Activated T-cell treated with anti-CD3 and anti-CD28 coated beads for 48 hours (primary cell): ENCODE results near the gene SUGCT.

Experiments used
- DNase-seq: peaks from one replicate; pipeline ENCODE4 v3.0.0-alpha.2; 2020; ENCODE audit warnings: low read depth

The SUGCT gene

DNA sequence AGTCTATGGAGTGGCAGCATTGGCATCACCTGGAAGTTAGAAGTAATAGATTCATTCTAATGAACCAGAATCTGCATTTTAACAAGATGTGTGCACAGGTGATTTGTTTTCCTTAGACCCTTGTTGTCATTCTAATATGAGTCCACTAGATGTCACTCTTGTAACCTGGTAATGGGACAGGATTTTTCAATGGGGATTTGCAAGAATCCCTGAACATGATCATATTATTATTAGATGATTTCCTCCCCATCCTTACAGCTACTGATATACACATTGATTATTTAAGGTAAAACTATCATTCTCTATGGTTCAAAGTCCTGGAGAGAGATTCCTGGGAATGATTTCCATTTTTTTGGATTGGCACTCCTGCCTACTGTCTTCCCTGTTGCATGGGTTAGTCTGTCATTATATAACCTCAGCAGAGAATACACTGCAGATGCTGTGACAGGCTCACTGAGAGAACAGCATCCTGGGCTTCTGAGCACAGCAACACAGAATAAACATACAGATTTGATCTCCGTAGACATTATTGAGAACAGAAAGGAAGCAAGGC is 194.9 kb downstream of the SUGCT start:
- no peak for DNase-seq

DNA sequence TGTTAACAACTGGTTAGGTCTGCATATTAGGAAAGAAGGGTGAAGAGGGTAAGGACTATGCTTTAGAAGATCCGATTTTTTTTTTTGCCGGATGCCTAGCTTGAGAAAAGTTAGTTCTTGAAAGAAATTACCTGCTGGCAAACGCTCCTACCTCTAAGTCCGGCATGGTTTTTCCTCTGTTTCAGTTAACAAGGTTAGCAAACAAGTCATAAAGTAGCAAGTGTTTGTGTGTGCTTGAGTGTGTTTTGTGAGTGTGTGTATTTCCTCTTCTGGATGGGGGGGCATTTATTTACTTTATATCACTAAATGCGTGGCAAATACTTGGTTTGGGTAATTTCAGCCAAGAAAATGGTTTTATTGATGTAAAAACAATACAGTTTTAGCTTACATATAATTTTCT is 195.6 kb downstream of the SUGCT start:
- DNase-seq = no peak

DNA sequence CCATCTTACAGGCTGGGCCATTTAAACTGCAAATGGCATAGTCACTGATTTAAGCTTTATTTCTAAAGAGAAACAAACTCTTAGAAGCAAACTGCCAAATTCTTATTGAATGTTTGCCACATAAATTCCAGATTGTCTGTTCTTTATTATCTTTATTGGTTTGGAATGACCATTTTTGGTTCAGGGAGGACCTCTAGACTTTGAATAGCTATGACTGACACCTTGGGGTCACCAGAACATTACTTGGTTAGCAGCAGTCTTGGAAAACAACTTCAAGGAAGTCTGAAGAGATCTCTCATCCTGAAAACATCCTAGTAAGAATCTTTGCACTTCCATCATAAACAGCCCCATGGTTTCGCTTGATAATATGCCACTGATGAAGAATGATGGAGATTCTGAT is 197.1 kb downstream of the SUGCT start:
- DNase-seq = no peak

DNA sequence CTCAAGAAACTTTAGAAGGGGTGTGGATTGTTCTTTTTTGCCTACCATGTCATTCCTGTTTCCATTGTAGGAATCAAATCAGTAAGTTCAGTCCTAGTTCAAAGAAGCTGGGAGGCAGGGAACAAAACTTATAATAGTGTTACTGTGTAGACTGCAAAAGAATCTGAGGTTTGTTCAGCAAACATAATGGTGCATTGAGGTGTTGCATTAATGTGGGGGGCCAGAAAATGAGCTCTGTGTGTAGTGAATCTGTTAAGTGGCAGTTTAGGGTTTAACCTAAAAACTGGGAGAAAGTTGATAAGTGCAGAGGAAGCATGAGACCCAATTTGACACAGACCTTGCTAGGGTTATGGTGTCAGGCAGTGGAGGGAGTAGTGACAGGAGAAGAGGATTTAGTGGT is 197.7 kb downstream of the SUGCT start:
- DNase-seq = no peak

DNA sequence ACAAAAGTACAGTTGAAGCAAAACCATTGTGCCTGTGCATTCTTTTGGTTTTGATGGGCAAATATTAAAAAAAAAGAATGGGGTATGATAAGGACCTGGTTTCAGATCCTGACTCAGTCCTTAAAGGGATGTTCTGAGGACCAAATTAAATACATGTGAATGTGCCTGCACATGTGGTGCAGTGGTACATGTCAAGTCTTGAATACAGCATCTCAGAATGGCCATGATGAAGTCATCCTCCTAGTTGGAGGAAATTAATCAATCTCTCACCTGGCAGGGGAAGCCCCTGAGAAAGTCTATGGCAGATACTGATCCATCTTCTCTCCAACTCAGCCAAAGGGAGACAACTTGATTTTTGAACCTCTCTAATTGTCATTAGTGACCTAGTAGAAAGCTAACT is 207.0 kb downstream of the SUGCT start:
- no peak for DNase-seq

DNA sequence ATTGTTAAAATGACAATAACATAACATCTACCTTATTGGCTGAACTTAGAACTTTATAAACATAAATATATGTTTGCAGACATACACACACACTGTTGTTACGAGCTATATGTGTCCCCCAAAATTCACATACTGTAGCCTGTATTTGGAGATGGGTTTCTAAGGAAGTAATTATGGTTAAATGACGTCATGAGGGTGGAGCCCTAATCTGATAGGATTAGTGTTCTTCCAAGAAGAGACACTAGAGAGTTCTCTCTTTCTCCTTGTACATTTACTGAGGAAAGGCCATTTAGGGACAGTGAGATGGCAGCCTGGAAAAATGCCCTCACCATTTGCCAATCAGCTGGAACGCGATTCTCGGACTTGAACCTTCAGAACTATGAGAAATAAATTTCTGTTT is 211.7 kb downstream of the SUGCT start:
- DNase-seq = no peak

DNA sequence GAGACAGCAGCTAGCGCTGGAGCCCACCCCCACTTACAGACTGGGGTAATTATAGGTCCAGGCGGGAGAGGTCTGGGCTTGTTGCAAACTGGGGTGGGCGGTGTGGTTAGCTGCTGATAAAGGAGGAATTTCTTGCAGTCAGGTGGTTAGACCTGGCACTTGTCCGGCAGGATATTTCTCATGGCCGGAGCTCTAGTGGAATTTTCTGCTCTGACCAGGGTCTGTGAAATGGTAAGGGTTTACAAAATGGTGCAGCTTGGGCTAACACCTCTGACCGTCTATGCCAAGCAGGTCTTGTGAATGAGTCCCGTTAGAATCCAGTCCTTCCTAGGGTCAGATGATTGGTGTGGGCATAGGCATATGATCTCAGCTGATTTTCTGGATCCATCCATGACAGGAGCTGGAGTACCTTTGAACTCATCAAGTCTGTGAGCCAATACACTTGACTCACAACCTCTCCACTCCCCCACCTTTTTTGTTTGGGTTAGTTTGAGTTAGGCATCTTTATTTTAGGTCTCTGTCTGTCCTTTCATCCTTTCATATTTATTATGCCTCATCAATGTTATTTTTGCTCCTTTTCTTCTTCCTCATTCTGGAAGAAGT is 213.4 kb downstream of the SUGCT start:
- no peak for DNase-seq

DNA sequence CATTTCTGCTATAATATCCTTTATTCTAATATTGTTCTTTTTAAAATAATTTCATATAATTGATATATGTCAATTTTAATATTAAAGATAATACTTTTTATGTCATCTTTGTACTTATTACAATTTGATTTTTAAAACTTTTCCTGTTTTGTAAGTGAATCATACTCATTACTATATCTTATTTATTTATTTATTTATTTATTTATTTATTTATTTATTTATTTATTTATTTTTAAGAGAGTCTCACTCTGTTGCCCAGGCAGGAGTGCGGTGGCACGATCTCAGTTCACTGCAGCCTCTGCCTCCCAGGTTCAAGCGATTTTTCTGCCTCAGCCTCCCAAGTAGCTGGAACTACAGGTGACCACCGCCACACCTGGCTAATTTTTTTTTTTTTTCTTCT is 215.3 kb downstream of the SUGCT start:
- DNase-seq = no peak

DNA sequence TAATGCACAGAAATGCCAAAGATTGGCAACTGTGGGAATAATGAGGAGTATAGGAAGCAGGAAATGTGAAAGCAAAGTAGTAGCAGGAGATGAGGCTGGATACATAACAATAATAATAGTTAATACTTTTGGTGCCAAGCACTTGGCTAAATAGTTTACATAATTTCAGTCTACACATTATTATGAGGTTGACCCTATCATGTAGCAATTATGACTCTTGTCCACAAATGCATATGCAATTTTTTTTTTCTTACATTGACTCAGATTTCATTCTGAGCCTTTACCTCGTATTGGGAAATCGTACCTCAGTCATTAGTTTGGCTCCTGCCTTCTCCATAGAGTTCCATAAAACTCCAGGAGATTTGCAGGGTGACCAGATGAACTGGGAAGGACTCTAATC is 219.9 kb downstream of the SUGCT start:
- DNase-seq = no peak

DNA sequence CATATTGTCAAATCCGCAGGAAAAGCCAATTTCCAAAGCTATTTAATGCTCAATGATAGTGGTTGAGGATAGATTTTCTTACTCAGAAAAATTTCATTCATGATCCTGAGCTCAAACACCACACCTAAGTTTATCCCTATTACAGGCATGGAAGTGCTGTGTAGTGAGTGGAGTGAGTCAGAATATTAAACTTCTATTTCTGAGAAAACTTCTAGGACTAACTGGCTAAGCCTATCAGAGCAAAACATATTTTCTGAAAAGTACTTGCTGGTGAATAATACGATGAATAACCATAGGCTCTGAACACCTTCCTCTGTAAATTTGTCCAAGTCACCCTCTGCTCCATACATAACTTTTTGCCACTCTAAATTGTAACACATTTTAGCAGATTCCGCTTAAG is 221.5 kb downstream of the SUGCT start:
- no peak for DNase-seq

DNA sequence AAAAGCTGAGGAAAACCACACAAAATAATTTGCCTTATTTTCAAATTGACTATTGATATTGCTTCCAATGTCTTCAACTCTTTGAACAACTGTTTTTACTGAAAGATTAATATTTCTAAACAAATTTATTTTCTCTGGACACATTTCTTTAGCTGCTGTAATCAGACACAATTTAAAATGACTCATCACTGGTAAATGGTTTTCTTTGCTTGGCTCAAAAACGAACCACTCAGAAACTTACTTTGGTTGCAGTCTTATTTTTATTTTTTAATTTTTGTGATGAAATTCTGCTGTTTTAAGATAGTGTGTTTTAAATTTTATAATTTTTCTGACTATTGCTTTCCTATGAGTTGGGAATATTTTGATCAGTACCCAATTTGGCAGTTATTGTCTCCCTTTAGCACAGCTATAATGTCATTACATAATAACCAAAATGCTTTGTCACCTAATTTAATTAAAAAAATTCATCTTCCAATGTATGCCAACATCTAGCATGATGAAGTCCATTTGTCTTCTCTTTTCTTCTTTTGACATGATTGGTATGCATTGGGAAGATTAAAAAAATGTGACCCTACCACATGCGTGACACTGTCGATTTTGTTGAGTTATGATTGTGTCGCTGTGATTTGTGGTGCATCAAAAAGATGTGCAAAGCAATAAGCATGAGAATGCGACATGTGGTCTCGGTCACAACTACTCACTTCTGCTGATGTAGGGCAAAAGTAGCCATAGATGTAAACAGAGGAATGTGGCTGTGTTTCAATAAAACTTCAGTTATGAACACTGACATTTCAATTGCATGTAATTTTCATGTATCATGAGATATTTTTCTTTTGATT is 222.3 kb downstream of the SUGCT start:
- DNase-seq = no peak

DNA sequence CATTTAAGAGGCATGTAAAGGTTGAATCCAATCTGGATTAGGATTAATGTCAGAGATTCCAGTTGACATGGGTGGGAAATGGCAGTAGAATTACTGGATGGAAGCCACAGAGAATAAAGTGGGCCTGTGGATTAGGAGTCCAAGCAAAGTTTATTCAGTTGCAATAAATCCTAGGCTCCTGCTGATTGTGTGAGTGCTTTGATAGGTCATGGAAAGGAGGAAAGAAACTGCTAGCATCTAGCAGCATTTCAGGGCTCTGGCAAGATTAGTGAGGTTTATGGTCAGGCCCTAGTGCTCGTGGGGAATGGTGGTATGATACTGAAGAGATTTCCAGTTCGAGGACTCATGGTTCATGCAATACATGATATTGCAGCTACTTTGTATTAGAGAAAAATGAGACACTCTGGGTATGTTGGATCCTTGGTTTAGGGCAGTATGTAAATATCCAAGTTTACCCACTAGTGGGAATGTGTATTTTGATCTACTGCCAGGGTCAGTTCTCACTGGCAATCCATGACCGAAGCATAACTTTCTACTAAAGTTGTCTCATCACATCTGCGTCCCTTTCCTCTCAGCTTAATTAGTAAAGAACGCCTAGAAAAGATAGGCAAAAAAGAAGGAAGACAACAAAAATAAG is 235.0 kb downstream of the SUGCT start:
- no peak for DNase-seq

DNA sequence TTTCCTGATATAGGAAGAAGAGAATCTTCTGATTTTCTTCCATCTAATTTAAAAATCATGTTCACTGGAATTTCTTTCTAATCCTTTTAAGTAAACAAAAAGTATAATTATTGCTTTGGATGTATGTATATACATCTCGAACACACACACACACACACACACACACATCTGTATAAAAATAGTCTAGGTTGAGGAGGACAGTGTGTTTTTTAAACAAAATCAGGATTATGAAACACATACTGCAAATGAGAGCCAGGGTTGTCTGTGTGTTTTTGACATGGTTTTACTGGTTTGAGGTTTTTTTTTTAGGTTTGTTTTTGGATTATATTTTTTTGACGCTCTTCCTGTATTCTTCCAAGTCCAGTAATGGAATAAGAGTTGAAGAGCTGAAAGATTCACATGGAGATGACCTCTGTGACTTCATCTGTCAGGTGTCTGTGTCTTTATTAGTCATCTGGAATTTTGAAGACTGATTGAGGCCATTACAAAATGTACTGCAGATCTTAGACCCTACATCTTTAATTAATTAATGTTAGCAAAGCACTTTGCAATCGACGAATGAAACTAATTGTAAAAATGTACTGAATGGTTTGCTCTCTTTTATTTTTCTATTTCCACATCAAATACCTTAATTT is 237.1 kb downstream of the SUGCT start:
- no peak for DNase-seq

DNA sequence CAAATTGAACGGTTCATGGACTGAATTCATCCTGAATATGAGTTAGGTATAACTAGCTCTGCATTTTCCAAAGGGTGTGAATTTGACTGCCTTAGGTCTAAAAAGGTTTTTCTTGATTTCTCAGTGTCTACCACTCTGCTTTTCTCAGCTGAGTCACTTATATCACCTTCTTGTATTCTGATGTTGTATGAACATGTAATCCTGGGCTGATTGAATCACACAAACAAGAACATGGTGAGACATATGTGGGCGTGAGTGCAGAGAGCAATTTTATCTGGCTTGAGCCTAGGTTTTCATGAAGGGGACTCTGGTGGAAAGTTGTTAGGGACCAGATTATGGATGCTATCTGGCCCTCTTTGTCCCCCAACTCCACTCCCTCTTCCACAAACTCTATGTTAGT is 239.8 kb downstream of the SUGCT start:
- no peak for DNase-seq

DNA sequence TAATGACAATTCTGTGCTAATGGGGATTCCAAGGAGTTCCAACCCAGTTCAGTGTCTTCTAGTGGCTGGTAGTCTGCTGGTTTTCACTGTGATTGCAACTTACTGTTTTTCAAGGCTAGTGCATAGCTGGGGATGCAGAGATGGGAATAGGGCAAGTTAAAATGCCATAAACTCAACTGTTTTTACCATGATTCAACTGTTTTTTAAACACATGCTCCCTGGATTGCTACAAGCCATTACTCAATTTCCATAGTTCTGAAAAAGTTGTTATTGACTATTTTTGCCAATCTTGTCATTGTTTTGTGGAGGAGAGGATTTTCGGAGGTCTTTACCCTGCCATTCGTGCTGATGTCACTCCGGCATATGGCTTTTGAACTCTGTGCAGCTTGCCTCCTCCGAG is 245.3 kb downstream of the SUGCT start:
- DNase-seq = no peak

DNA sequence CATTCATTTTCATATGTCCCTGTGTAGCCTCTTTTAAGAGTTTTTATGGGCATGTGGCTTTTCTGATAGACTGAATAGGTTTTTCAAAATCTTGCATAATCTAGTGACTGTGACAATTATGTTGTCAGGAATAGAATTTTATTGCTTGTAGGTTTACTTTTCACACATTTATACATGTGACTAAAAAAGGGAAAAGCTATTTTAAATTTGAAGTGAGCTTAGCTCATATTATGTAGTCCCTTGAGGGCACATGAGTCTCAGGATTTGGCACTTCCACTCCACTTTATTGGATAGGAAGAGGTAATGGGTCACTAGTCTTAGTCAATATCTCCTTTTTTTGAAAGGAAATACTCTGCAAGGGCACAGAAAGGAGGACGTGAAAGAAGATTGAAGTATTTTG is 247.3 kb downstream of the SUGCT start:
- no peak for DNase-seq

DNA sequence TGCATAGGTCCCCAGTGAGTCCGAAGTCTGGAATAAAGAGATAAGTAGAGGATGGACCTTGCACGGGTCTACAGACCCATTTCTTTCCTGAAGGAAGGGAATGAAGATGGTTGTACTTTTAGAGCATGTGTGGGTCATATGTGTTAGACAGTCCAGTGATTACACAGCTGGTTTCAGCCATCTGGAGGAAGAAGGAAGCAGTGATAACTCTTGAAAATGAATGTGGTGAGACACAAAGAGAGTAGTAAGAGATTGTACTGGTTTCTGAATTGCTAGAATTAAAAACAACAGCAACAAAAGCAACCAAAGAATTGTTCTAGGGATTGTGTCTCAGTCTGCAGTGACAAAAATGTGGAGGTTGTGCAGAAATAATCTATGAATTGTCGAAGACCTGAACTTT is 258.9 kb downstream of the SUGCT start:
- DNase-seq = no peak

DNA sequence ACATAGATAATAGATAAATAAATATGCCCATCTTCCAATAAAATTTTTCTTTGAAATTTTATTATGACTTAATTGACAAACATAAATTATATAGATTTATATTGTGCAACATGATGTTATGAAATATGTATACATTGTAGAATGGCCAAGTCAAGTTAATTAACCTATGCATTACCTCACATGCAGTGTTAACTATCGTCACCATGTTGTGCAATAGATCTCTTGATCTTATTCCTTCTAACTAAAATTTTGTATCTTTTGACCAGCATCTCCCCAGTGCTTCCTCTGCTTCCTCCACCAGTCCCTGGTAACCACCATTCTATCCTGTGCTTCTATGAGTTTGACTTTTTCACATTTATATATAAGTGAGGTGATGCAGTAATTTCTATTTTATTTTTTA is 259.6 kb downstream of the SUGCT start:
- no peak for DNase-seq

DNA sequence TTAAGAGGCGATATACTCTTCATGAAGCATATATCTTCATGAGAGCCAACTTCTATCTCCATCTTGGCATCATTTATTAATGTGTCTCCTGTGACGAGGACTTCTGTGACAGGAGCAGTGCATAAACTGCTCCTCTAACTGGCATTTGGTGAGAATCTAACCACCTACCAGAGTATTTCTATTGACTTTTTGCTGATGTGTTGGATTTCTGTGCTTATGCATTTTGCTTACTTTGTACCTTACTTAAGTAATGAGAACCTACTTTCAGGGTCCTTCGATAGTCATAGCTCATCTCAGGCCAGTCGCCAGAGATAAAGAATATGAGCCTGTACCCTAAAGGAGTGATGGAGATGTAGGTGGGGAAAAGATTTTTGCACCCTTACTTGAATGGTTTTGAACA is 265.7 kb downstream of the SUGCT start:
- no peak for DNase-seq

DNA sequence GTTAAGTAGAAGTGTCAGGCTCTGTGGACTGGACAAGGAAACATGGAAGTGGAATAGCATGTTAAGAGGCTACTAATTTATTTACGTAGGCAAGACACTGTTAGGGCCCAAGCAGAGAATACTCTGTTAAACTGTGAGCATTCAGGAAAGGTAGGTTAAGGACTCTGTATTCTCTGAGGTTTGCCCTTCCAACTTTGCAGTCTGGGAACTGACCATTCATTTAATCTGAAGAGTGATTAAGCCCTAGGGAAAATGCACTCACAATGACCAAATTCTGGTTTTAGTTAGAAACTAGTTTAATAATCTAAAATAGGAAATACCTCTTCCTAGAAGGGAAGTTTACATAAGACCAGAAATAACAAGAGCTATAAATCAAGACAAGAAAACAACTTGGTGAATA is 266.6 kb downstream of the SUGCT start:
- DNase-seq = no peak

DNA sequence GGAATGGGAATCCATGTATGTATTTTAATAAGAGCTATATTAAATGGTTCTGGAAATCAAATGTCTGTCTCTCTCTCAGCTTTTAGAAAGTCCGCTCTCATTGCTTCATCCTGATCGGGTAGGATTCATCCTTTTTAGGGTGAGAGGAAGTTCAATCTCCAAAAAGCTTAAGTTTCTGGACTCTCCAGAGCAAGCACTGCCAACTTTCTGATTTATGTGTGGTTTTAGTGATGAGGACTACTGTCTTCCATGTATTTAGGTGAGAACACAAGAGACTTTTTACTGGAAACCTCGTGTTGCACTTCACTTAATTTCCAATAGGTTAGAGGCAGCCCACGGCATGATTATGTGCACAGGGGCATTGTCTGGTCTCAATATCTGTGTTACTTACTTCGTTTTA is 267.9 kb downstream of the SUGCT start:
- no peak for DNase-seq

DNA sequence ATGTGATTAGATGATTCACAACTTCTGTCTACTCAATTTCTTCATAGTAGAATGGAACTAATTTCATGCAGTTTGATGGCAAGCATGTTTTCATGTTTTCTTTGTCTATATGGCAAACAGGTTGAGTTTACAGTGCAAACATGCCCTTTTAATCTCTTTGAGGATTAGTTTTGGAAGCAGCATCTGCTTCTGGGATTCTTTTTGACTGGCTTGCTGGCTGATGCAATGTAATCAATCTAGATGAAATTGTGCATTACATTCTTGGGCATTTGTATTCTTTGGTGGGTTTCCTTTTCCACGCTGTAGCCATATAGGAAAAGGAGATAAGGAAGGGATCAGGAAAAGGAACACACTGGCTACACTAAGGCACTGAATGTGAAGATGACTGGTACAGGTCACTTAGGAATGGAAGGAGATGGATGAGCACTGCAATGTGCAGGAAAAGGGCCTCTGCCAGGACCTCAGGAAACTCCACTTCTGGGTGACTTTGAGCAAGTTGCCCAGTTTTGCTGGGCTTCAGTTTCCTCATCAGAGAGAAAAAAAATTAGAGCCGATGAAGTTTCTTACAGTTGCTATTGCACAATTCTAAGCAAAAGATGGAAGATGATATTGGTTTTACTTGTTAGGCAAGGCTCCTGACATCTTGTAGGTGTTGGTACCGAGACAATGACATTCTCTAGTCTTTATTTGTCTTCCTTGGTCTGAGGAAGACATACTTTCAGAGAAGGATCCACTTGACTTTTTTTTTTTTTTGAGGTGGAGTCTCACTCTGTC is 269.1 kb downstream of the SUGCT start:
- no peak for DNase-seq
